Transverse colon (tissue), 3 donors: ENCODE measurements around the gene TMEM151A.

Experiments
- CTCF ChIP-seq, 5 experiments: fragments of 200-600 bp in 3 of 5; fragments of 450-650 bp in 2 of 5; sonication (generic) in 3 of 5; IDR thresholded peaks; 1 replicate in 2 of 5; 2 replicates in 3 of 5; pipeline ENCODE4 v1.5.1; 2016 to 2017; ENCODE audit warnings: antibody characterized with exemption in 5 of 5, inconsistent platforms in 3 of 5, mild to moderate bottlenecking in 2 of 5, moderate library complexity in 1 of 5
- EP300 ChIP-seq: sonication (generic); formaldehyde crosslinking; IDR thresholded peaks from one replicate; pipeline ENCODE4 v1.6.1; 2017; ENCODE audit warnings: antibody characterized with exemption, low read depth
- POLR2A ChIP-seq: fragments of 450-650 bp; IDR thresholded peaks from one replicate; pipeline ENCODE4 v1.6.1; 2016; ENCODE audit warnings: antibody characterized with exemption, mild to moderate bottlenecking, moderate library complexity

- TF ChIP-seq CTCF (IDR thresholded peaks at IDR 0.05), result no peak
- TF ChIP-seq POLR2A, result no peak
- TF ChIP-seq EP300, result no peak
Observed at GRCh38 chr11:66327171-66328030, 35.7 kb downstream of the TMEM151A start.
